WTC11 (cell line): ENCODE results near the gene ZNF48. TPM values are rescaled to one million over a fixed set of nuclear protein-coding genes. Genes with fewer than 3 reads are reported as not detected.

Experiments used
- CREB1 ChIP-seq: sonication (generic); formaldehyde crosslinking; IDR thresholded peaks from 2 replicates; pipeline ENCODE4 v1.8.0; 2023; ENCODE audit warnings: mild to moderate bottlenecking, missing genetic modification reagents
- E2F5 ChIP-seq: sonication (generic); formaldehyde crosslinking; IDR thresholded peaks from 2 replicates; pipeline ENCODE4 v1.8.1; 2022; ENCODE audit warnings: mild to moderate bottlenecking, moderate library complexity, missing genetic modification reagents
- FOXJ3 ChIP-seq: sonication (generic); formaldehyde crosslinking; IDR thresholded peaks from 2 replicates; pipeline ENCODE4 v1.9.0; 2021; ENCODE audit warnings: missing genetic modification reagents, mild to moderate bottlenecking, borderline replicate concordance
- JUN ChIP-seq: sonication (generic); formaldehyde crosslinking; IDR thresholded peaks from 2 replicates; pipeline ENCODE4 v1.8.0; 2023; ENCODE audit warnings: mild to moderate bottlenecking, missing genetic modification reagents
- MAX ChIP-seq: sonication (generic); formaldehyde crosslinking; IDR thresholded peaks from 2 replicates; pipeline ENCODE4 v1.8.0; 2022; ENCODE audit warnings: mild to moderate bottlenecking, missing genetic modification reagents
- NFYB ChIP-seq: sonication (generic); formaldehyde crosslinking; conservative IDR thresholded peaks from 2 replicates; pipeline ENCODE4 v1.8.0; 2022; ENCODE audit warnings: low read depth, missing genetic modification reagents
- NR1H2 ChIP-seq: sonication (generic); formaldehyde crosslinking; IDR thresholded peaks from 2 replicates; pipeline ENCODE4 v1.9.0; 2021; ENCODE audit warnings: mild to moderate bottlenecking, moderate library complexity, missing genetic modification reagents
- NR2C2 ChIP-seq: sonication (generic); formaldehyde crosslinking; IDR thresholded peaks from 2 replicates; pipeline ENCODE4 v1.8.0; 2022; ENCODE audit warnings: mild to moderate bottlenecking, missing genetic modification reagents
- NR3C1 ChIP-seq: sonication (generic); formaldehyde crosslinking; conservative IDR thresholded peaks from 2 replicates; pipeline ENCODE4 v1.8.1; 2023; ENCODE audit warnings: low read depth, mild to moderate bottlenecking, missing genetic modification reagents
- PRRX2 ChIP-seq: fragments of 250-450 bp; sonication (Bioruptor Pico); IDR thresholded peaks from 2 replicates; pipeline ENCODE4 v1.8.0; 2021; ENCODE audit warnings: mild to moderate bottlenecking
- RELA ChIP-seq: sonication (generic); formaldehyde crosslinking; IDR thresholded peaks from 2 replicates; pipeline ENCODE4 v1.8.1; 2022; ENCODE audit warnings: missing genetic modification reagents, mild to moderate bottlenecking, borderline replicate concordance
- TCF7 ChIP-seq: sonication (generic); formaldehyde crosslinking; IDR thresholded peaks from 2 replicates; pipeline ENCODE4 v1.8.0; 2022; ENCODE audit warnings: mild to moderate bottlenecking, low read depth, missing genetic modification reagents, moderate library complexity
- TEAD1 ChIP-seq: sonication (generic); formaldehyde crosslinking; IDR thresholded peaks from 2 replicates; pipeline ENCODE4 v1.8.0; 2022; ENCODE audit warnings: mild to moderate bottlenecking, missing genetic modification reagents
- ZBTB43 ChIP-seq: sonication (generic); formaldehyde crosslinking; IDR thresholded peaks from 2 replicates; pipeline ENCODE4 v1.8.1; 2023; ENCODE audit warnings: mild to moderate bottlenecking, missing genetic modification reagents
- ZMAT4 ChIP-seq: fragments of 250-450 bp; sonication (Bioruptor Pico); IDR thresholded peaks from 2 replicates; pipeline ENCODE4 v1.9.0; 2021; ENCODE audit warnings: mild to moderate bottlenecking
- ZNF121 ChIP-seq: sonication (generic); formaldehyde crosslinking; IDR thresholded peaks from 2 replicates; pipeline ENCODE4 v1.8.0; 2023; ENCODE audit warnings: missing genetic modification reagents
- ZNF423 ChIP-seq: fragments of 250-450 bp; sonication (Bioruptor Pico); IDR thresholded peaks from 2 replicates; pipeline ENCODE4 v2.1.2; 2022; ENCODE audit warnings: mild to moderate bottlenecking, moderate library complexity
- total RNA-seq: library from RNA; stranded (reverse); gene quantifications from 3 replicates; pipeline ENCODE4 v1.2.3, GENCODE V29; 2021
- TF ChIP-seq, protein P1 (sequence below): sonication (generic); formaldehyde crosslinking; conservative IDR thresholded peaks from 2 replicates; pipeline ENCODE4 v1.8.1; 2022; ENCODE audit warnings: mild to moderate bottlenecking, missing genetic modification reagents
- TF ChIP-seq, protein P2 (sequence below): sonication (generic); formaldehyde crosslinking; IDR thresholded peaks from 2 replicates; pipeline ENCODE4 v1.8.0; 2023; ENCODE audit warnings: missing genetic modification reagents, mild to moderate bottlenecking, borderline replicate concordance
- TF ChIP-seq, protein P3 (sequence below): fragments of 250-450 bp; sonication (Bioruptor Pico); conservative IDR thresholded peaks from 2 replicates; pipeline ENCODE4 v1.9.0; 2021; ENCODE audit warnings: mild to moderate bottlenecking
- TF ChIP-seq, protein P4 (sequence below): sonication (generic); formaldehyde crosslinking; IDR thresholded peaks from 2 replicates; pipeline ENCODE4 v1.8.1; 2022; ENCODE audit warnings: mild to moderate bottlenecking, missing genetic modification reagents, moderate library complexity, borderline replicate concordance

The ZNF48 gene
- total RNA-seq, 1 experiment from 2014 or later, result 39.3 TPM

DNA sequence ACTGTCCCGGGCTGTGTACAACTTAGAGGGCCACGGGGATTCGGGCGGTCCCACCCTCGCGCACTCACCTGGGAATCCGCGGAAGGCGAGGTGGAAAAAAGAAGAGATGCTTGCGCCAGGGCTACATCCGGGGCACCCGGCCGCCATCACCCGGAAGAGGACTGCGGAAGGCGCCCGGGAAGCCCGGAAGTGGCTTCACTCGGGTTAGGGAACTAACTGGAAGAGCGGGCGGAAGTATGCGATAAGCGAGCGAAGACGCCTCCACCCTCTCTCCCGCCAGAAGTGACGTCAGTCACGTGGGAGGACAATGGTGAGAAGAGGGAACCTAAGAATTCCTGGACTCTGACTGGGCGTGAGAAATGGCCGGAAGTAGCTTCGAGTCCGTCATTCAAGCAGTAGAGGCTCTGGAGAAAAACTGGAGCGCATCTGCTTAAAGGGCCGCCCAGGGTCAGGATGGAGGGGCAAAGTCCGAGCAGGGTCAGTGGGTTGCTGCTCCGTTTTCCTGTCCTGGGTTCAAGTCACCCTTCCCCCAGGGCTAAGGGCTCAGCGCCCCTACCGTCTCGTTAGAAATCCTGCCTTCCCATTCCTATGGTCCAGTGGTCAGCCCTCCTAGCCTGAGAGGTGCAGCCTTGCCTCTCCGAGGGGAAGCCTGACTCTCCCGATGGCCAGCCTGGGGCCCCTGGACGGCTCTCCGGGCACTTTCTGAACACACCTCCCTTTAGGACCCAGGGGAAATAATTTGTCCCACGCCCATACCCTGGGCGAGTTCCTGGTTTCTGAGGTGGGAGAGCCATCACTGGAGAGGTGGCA is 39.9 kb upstream of the ZNF48 start, which contains the start of gene CD2BP2 (continued):
- TF ChIP-seq ZMAT4, result no peak; the same call in 1 of the 2 replicates
- TF ChIP-seq ZNF423 (CRISPR knock-in tag), result no peak
- no peak for TF ChIP-seq NR1H2 (CRISPR knock-in tag)
- no peak for TF ChIP-seq RELA (CRISPR knock-in tag)
- TF ChIP-seq NR2C2, result peak; percentile 89
- TF ChIP-seq NR3C1 (CRISPR knock-in tag), result no peak
- TF ChIP-seq, protein P1, sequence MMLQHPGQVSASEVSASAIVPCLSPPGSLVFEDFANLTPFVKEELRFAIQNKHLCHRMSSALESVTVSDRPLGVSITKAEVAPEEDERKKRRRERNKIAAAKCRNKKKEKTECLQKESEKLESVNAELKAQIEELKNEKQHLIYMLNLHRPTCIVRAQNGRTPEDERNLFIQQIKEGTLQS (CRISPR knock-in tag), result no peak
- no peak for TF ChIP-seq PRRX2
- TF ChIP-seq, protein P2, sequence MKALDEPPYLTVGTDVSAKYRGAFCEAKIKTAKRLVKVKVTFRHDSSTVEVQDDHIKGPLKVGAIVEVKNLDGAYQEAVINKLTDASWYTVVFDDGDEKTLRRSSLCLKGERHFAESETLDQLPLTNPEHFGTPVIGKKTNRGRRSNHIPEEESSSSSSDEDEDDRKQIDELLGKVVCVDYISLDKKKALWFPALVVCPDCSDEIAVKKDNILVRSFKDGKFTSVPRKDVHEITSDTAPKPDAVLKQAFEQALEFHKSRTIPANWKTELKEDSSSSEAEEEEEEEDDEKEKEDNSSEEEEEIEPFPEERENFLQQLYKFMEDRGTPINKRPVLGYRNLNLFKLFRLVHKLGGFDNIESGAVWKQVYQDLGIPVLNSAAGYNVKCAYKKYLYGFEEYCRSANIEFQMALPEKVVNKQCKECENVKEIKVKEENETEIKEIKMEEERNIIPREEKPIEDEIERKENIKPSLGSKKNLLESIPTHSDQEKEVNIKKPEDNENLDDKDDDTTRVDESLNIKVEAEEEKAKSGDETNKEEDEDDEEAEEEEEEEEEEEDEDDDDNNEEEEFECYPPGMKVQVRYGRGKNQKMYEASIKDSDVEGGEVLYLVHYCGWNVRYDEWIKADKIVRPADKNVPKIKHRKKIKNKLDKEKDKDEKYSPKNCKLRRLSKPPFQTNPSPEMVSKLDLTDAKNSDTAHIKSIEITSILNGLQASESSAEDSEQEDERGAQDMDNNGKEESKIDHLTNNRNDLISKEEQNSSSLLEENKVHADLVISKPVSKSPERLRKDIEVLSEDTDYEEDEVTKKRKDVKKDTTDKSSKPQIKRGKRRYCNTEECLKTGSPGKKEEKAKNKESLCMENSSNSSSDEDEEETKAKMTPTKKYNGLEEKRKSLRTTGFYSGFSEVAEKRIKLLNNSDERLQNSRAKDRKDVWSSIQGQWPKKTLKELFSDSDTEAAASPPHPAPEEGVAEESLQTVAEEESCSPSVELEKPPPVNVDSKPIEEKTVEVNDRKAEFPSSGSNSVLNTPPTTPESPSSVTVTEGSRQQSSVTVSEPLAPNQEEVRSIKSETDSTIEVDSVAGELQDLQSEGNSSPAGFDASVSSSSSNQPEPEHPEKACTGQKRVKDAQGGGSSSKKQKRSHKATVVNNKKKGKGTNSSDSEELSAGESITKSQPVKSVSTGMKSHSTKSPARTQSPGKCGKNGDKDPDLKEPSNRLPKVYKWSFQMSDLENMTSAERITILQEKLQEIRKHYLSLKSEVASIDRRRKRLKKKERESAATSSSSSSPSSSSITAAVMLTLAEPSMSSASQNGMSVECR (CRISPR knock-in tag), result peak; percentile 67; the same call in 1 of the 2 replicates
- no peak for TF ChIP-seq TCF7 (CRISPR knock-in tag)
- no peak for TF ChIP-seq JUN (CRISPR knock-in tag)
- no peak for TF ChIP-seq ZBTB43 (CRISPR knock-in tag)
- peak; percentile 65; the same call in 1 of the 2 replicates for TF ChIP-seq TEAD1
- no peak for TF ChIP-seq CREB1
- TF ChIP-seq, protein P3, sequence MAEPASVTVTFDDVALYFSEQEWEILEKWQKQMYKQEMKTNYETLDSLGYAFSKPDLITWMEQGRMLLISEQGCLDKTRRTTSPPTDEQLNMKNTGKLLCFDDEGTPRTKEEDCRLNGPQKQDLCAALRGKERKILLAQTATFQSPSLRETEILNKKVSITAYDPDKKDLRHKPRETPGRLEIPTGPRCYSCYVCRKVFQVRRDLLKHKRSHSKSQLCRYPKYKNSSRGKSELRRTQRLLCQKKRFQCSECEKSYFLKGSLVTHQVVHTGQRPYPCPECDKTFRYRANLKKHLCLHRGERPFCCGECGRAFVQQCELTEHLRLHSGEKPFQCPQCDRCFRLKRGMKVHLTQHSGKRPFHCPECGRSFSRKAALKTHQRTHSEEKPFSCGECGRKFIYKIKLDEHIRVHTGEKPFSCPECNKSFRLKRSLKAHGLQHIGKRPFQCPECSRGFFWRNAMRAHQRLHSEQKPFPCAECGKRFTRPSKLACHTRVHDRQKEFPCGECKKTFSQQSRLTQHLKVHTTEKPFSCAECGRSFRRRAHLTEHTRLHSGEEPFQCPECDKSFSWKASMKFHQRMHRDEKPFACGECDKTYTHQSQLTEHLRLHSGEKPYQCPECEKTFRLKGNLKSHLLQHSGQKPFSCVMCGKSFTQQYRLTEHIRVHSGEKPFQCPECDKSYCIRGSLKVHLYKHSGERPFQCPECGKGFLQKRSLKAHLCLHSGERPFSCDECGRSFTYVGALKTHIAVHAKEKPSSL (CRISPR knock-in tag), result no peak; the same call in 1 of the 2 replicates
- no peak for TF ChIP-seq FOXJ3 (CRISPR knock-in tag)
- TF ChIP-seq NFYB, result no peak
- TF ChIP-seq ZNF121 (CRISPR knock-in tag), result no peak
- 0 out of 2 replicates have a peak, but pooled peaks have one; percentile 21 for TF ChIP-seq E2F5 (CRISPR knock-in tag)
- TF ChIP-seq MAX, result peak; percentile 78
- TF ChIP-seq, protein P4, sequence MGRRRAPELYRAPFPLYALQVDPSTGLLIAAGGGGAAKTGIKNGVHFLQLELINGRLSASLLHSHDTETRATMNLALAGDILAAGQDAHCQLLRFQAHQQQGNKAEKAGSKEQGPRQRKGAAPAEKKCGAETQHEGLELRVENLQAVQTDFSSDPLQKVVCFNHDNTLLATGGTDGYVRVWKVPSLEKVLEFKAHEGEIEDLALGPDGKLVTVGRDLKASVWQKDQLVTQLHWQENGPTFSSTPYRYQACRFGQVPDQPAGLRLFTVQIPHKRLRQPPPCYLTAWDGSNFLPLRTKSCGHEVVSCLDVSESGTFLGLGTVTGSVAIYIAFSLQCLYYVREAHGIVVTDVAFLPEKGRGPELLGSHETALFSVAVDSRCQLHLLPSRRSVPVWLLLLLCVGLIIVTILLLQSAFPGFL, result peak; percentile 67; the same call in 1 of the 2 replicates
